Memory B cell (primary cell): ENCODE results near the gene FABP1.

ENCODE experiments used
- ATAC-seq: fragments of 150-1000 bp; cut with Tn5 transposase; 2 replicates; pipeline ENCODE4 v1.10.0; 2021; ENCODE audit warnings: low read depth, mild to moderate bottlenecking, moderate library complexity
- DNase-seq, 2 donors: peaks; one replicate each; pipeline ENCODE4 v3.0.0; 2022; ENCODE audit warnings: low spot score in 2 of 2
- H3K27ac Mint-ChIP-seq: one replicate; pipeline ENCODE4 v1.8.0; 2022; ENCODE audit warnings: mild to moderate bottlenecking, moderate library complexity, mixed read lengths
- H3K27me3 Mint-ChIP-seq: one replicate; pipeline ENCODE4 v1.8.0; 2022; ENCODE audit warnings: mixed read lengths
- H3K36me3 Mint-ChIP-seq: one replicate; pipeline ENCODE4 v1.8.0; 2022; ENCODE audit warnings: mild to moderate bottlenecking, mixed read lengths
- H3K4me1 Mint-ChIP-seq: one replicate; pipeline ENCODE4 v1.8.0; 2022; ENCODE audit warnings: mixed read lengths
- H3K4me3 Mint-ChIP-seq: one replicate; pipeline ENCODE4 v1.8.0; 2022; ENCODE audit warnings: mild to moderate bottlenecking, moderate library complexity, mixed read lengths
- H3K9me3 Mint-ChIP-seq: one replicate; pipeline ENCODE4 v1.8.0; 2022; ENCODE audit warnings: mixed read lengths

The FABP1 gene

DNA sequence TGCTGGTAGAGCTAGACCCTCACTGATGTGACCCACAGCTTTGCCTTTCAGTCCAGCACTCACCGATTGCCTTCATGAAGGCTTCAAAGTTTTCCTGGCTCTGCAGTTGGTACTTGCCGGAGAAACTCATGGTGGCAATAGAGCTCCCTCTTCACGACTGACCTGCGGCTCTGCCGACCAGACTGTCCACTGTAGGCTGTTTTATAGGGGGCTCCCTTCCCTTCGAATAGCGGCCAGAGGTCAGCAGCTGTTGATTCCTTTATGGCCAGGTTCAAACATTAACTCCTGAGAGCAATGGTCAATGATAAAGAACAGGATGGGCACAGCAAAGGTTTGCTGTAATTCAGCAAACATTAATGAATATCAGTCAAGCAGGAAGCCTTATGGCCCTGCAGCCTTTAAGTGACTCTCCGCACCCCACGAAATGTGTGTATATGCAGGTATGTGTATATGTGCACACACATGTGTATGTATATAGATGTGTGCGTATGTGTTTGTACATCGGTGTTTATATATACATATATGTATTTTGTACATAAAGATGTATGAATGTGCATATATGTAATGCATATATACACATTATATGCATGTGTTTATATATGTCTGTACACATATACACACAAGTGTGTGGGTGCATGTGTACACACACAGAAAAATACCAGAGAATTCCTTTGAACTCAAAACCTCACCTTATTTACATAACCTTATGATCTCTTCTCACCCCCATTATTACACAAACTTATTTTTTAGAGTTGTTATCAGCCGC is at the start of gene FABP1:
Gene FABP1 (minus strand): TSS at position 175 of the 766 bp plus-strand sequence. CDS start 45 bp downstream, at position 130.
- no peak within 1 kb of the TSS for H3K27ac Mint-ChIP-seq
- ATAC-seq (no peak), DNase-seq (no peak)
- H3K4me3 Mint-ChIP-seq: no peak within 1 kb of the TSS
- H3K4me1 Mint-ChIP-seq: no peaks in the 10 kb centered on the region
- H3K27me3 Mint-ChIP-seq: peaks cover 18% of the 10 kb centered on the region
- H3K36me3 Mint-ChIP-seq: no peaks in the 10 kb centered on the region
- H3K9me3 Mint-ChIP-seq: no peaks in the 10 kb centered on the region

DNA sequence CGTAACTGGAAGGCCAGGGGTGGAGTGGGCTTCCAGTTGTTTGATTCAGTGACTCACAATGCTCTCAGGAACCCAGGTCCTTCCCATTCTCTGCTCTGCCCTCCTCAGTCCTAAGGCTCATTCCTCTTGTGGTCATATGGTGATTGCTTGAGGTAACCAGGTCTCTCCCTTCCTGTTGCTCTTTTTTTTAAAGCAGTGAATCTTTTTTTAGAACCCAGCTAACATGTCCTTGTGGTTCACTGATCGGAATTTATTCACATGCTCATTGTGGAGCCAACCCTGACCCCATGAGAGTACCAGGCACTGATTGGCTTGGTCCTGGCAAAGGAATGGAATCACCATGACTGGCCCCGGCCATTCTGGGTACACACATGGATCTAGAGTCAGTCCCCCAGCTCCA is 49.7 kb upstream of the FABP1 start:
- Mint-ChIP-seq H3K4me3 (no peak overlapping the region), H3K27ac (no peak overlapping the region), H3K9me3 (peaks cover 3% of the 10 kb centered on the region), H3K27me3 (no peaks in the 10 kb centered on the region), H3K36me3 (peaks cover 5% of the 10 kb centered on the region), H3K4me1 (peaks cover 9% of the 10 kb centered on the region)
- DNase-seq (no peak), ATAC-seq (no peak)

GRCh38 chr2:88176352-88176984 is 48.6 kb upstream of the FABP1 start:
- DNase-seq (no peak), ATAC-seq (no peak)
- H3K27me3 Mint-ChIP-seq: no peaks in the 10 kb centered on the region
- peaks cover 4% of the 10 kb centered on the region for H3K36me3 Mint-ChIP-seq
- no peak overlapping the region for H3K27ac Mint-ChIP-seq
- no peak overlapping the region for H3K4me3 Mint-ChIP-seq
- H3K9me3 Mint-ChIP-seq: peaks cover 2% of the 10 kb centered on the region
- H3K4me1 Mint-ChIP-seq: peaks cover 5% of the 10 kb centered on the region

DNA sequence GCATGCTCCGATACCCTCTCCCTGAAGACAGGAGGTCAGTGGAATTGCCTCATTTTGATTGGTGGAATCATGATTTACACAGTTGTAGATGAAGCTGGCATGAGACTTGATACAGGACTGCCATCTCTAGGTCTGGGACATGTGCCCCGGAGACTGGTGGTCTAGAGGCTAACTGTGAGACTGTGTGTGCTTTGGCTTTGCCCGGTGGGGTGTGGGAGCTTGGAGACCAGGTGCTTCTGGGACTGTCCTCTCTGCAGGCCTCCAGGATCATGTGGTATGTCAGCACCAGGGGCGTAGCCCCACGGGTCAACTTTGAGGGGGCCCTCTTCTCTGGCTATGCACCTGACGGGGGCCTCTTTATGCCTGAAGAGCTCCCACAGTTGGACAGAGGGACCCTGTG is 45.0 kb upstream of the FABP1 start:
- H3K4me1 Mint-ChIP-seq: peaks cover 9% of the 10 kb centered on the region
- no peaks in the 10 kb centered on the region for H3K36me3 Mint-ChIP-seq
- no peaks in the 10 kb centered on the region for H3K27me3 Mint-ChIP-seq
- H3K4me3 Mint-ChIP-seq: no peak overlapping the region
- ATAC-seq: no peak
- H3K27ac Mint-ChIP-seq: peak overlapping the region; percentile 31
- DNase-seq: no peak
- H3K9me3 Mint-ChIP-seq: peaks cover 3% of the 10 kb centered on the region

GRCh38 chr2:88171966-88172365 is 44.1 kb upstream of the FABP1 start:
- DNase-seq: no peak
- H3K4me3 Mint-ChIP-seq: no peak overlapping the region
- ATAC-seq: no peak
- no peaks in the 10 kb centered on the region for H3K27me3 Mint-ChIP-seq
- H3K9me3 Mint-ChIP-seq: peaks cover 3% of the 10 kb centered on the region
- no peaks in the 10 kb centered on the region for H3K36me3 Mint-ChIP-seq
- H3K4me1 Mint-ChIP-seq: peaks cover 9% of the 10 kb centered on the region
- peak overlapping the region; percentile 78 for H3K27ac Mint-ChIP-seq

- peak overlapping the region; percentile 78 for H3K4me3 Mint-ChIP-seq
- H3K27ac Mint-ChIP-seq: peak overlapping the region; percentile 78
- no peaks in the 10 kb centered on the region for H3K27me3 Mint-ChIP-seq
- H3K4me1 Mint-ChIP-seq: peaks cover 9% of the 10 kb centered on the region
- H3K9me3 Mint-ChIP-seq: peaks cover 3% of the 10 kb centered on the region
- ATAC-seq (peak; percentile 16), DNase-seq (peak in 1 of 2 donors; percentile 29)
- H3K36me3 Mint-ChIP-seq: no peaks in the 10 kb centered on the region
These were observed 42.6 kb upstream of the FABP1 start for GRCh38 chr2:88170472-88170892.

DNA sequence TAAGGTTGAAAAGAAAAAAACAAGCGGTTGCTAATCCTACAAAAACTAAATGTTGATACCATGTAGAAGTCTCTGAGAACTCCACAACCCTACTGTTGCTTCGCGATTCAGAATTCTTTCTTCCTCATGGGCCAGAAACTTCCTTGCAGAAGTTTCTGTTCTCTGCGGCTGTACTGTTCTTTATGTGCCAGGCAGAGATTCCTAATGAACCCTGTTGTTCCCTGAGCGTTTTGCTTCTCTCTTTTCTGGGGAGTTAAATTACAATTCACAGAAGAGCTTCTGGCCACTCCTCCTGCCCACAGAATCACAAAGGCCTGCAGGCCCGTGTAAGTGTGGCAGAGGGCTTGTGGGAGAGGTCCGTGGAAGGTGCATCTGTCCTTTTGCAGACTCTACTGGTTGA is 40.5 kb upstream of the FABP1 start:
- Mint-ChIP-seq H3K4me1 (peaks cover 9% of the 10 kb centered on the region), H3K27ac (no peak overlapping the region), H3K36me3 (no peaks in the 10 kb centered on the region), H3K27me3 (no peaks in the 10 kb centered on the region), H3K9me3 (peaks cover 3% of the 10 kb centered on the region), H3K4me3 (no peak overlapping the region)
- no peak for ATAC-seq
- DNase-seq: no peak

GRCh38 chr2:88167740-88168139 is 39.9 kb upstream of the FABP1 start:
- peaks cover 3% of the 10 kb centered on the region for H3K9me3 Mint-ChIP-seq
- no peak for ATAC-seq
- H3K36me3 Mint-ChIP-seq: no peaks in the 10 kb centered on the region
- no peak for DNase-seq
- peaks cover 7% of the 10 kb centered on the region for H3K4me1 Mint-ChIP-seq
- no peak overlapping the region for H3K27ac Mint-ChIP-seq
- no peak overlapping the region for H3K4me3 Mint-ChIP-seq
- H3K27me3 Mint-ChIP-seq: no peaks in the 10 kb centered on the region

DNA sequence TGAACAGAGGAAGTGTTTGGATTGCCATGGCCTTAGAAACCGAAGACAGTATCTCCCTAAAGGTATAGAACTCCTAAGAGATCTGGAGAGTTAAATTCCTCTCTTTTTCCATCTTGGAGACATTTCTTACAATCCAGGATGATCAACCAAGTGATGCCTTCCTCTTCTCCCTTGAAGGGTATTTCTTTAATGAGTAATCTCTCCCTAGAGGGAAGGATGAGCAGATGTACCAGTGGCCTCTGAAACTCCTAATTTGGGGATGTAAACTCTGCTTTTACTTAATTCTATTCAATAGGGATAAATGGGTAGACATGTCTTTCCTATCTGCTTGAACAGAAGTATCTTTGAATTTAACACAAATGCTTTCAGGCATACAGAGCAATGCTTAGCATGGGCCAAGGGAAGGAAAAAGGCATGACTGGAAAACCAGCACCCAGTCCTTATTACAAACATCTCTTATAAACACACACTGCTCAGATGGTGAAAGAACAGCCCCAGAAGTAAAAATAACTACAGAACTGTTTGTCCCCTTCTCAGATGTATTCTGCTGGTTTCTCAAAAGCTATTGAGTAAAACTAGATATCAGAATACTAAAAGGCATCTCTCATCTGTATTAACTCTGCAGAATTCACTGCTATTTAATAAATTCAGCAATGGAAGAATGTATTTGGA is 37.6 kb upstream of the FABP1 start:
- no peaks in the 10 kb centered on the region for H3K27me3 Mint-ChIP-seq
- H3K4me1 Mint-ChIP-seq: peaks cover 2% of the 10 kb centered on the region
- H3K9me3 Mint-ChIP-seq: peaks cover 3% of the 10 kb centered on the region
- no peak for ATAC-seq
- H3K4me3 Mint-ChIP-seq: no peak overlapping the region
- no peak for DNase-seq
- H3K36me3 Mint-ChIP-seq: no peaks in the 10 kb centered on the region
- H3K27ac Mint-ChIP-seq: no peak overlapping the region

DNA sequence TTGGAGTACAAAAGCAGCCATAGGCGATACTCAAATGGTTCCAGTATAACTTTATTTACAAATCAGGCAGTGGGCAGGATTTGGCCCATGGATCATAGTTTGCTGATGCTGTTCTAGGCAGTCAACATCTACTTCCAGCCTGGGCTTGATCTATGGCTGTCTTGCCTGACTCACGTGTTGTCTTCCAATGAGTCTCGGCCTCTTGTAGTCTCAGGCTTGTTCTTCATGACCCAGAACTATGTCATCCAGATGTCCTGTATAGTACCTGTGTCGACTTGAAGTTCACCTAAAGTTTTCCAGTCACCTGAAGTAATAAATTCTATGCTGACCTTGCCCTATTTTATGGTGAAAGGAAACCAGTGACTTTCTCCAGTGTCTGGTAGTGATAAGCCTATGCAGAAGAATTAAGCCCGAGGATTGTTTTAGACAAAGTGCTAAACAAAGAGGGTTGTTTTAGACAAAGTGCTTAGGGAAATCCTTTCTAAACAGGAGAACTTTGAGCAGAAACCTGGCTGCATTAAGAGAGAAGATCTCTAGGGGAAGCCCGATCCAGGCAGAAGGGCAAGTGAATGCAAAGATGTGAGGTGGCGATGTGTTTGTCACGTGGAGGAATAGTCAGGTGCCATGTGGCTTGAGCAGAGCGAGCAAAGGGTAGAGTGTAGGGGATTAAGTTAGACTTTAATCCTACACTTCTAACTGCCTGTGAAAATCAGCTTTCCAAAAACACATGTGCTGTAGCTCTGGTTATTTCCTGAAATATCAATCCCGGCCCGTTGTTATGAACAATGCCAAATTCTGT is 33.8 kb upstream of the FABP1 start:
- no peak for ATAC-seq
- peaks cover 1% of the 10 kb centered on the region for H3K27me3 Mint-ChIP-seq
- no peak overlapping the region for H3K4me3 Mint-ChIP-seq
- H3K27ac Mint-ChIP-seq: no peak overlapping the region
- no peaks in the 10 kb centered on the region for H3K9me3 Mint-ChIP-seq
- no peaks in the 10 kb centered on the region for H3K36me3 Mint-ChIP-seq
- H3K4me1 Mint-ChIP-seq: peaks cover 3% of the 10 kb centered on the region
- DNase-seq: no peak

DNA sequence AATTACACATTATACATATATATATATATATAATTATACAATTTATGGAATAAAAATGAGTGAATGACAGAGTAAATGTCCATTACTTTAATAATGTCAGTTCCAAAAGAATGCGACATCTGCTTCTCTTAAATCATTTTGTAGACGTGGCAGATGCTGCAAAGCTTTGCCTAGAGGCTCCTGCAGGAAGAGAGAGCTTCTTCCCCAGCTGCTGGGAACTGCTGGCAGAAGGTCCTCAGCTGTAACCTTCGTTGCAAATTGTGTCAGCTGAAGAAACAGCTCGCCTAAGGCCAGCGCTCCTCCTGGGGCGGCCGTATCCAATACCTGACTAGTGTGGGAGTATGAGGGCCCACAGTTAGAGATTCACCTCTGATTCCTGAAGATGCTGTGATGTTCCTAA is 32.7 kb upstream of the FABP1 start:
- Mint-ChIP-seq H3K4me3 (no peak overlapping the region), H3K9me3 (no peaks in the 10 kb centered on the region), H3K4me1 (peaks cover 3% of the 10 kb centered on the region), H3K36me3 (no peaks in the 10 kb centered on the region), H3K27me3 (peaks cover 1% of the 10 kb centered on the region), H3K27ac (no peak overlapping the region)
- DNase-seq (no peak), ATAC-seq (no peak)

DNA sequence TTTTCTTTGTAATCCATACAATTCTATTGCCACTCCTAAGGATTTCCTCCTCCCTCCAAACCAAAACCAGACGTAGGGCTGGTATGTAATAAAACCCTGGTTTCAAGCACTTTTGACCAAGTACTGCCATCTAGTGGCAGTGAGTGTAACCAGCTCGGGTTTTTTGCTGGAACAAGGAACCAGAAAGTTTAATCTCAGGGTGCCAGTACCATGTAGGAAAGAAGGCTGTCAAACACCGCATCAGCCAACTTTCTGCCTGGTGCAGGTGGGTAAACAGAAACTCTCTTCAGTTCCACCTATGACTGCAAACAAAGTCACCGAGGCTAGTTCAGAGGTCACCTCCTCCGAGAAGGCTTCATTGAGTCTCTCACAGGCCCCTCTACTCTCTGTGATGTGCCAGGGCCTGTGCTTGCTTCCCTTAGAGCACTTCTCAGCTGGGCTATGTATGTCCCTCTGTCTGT is 32.1 kb upstream of the FABP1 start:
- Mint-ChIP-seq H3K9me3 (no peaks in the 10 kb centered on the region), H3K4me1 (peaks cover 3% of the 10 kb centered on the region), H3K27ac (no peak overlapping the region), H3K27me3 (peaks cover 1% of the 10 kb centered on the region), H3K4me3 (no peak overlapping the region), H3K36me3 (no peaks in the 10 kb centered on the region)
- ATAC-seq: peak; percentile 61
- DNase-seq: peak; percentile 38 to 63

- Mint-ChIP-seq H3K4me1 (peaks cover 3% of the 10 kb centered on the region), H3K27me3 (peaks cover 1% of the 10 kb centered on the region), H3K9me3 (no peaks in the 10 kb centered on the region), H3K36me3 (no peaks in the 10 kb centered on the region), H3K4me3 (no peak overlapping the region), H3K27ac (no peak overlapping the region)
- DNase-seq (no peak), ATAC-seq (no peak)
These were observed 31.6 kb upstream of the FABP1 start for GRCh38 chr2:88159481-88159880.
